A673 (cell line): Measurements from ENCODE around the gene RAB7B. TPM values are rescaled to one million over a fixed set of nuclear protein-coding genes. Genes with fewer than 3 reads are reported as not detected.

ENCODE experiments used
- BruUV-seq: library from RNA; stranded (reverse); fragments of 400-500 nt; replicated peaks from 2 replicates; lab custom pipeline; 2021; lab: Mats Ljungman, UMichigan
- CTCF ChIA-PET: fragments of 300-600 bp; sonication (Branson Sonifier 250); formaldehyde crosslinking; loops from one replicate; lab custom pipeline; 2022; ENCODE audit warnings: antibody characterized with exemption; lab: Charles Lee
- POLR2A ChIA-PET: fragments of 300-600 bp; sonication (Branson Sonifier 250); formaldehyde crosslinking; loops from one replicate; lab custom pipeline; 2022; ENCODE audit warnings: antibody characterized with exemption; ENCODE audit not compliant: low non-redundant PET; lab: Charles Lee
- DNase-seq: peaks from one replicate; pipeline ENCODE4 v3.0.0-alpha.2; 2015; ENCODE audit warnings: low spot score
- H3K27ac ChIP-seq: fragments of 200-600 bp; sonication (generic); 2 replicates; pipeline ENCODE4 v1.5.1; 2016; ENCODE audit warnings: mixed run types, low read depth, mild to moderate bottlenecking, mixed read lengths, antibody characterized with exemption, low read length; ENCODE audit not compliant: poor library complexity, severe bottlenecking
- H3K27me3 ChIP-seq: fragments of 200-600 bp; sonication (generic); replicated peaks from 2 replicates; pipeline ENCODE4 v1.6.1; 2017; ENCODE audit warnings: mixed run types, low read depth, mild to moderate bottlenecking, mixed read lengths, antibody characterized with exemption, low read length; ENCODE audit not compliant: insufficient read depth, poor library complexity
- H3K36me3 ChIP-seq: fragments of 200-600 bp; sonication (generic); 2 replicates; pipeline ENCODE4 v1.6.1; 2016; ENCODE audit warnings: mixed run types, mild to moderate bottlenecking, mixed read lengths, antibody characterized with exemption, low read length; ENCODE audit not compliant: insufficient read depth, poor library complexity, severe bottlenecking
- H3K4me1 ChIP-seq: fragments of 200-600 bp; sonication (generic); 2 replicates; pipeline ENCODE4 v1.6.1; 2017; ENCODE audit warnings: mixed run types, mild to moderate bottlenecking, mixed read lengths, antibody characterized with exemption, low read length; ENCODE audit not compliant: insufficient read depth, poor library complexity, severe bottlenecking
- H3K4me3 ChIP-seq: fragments of 200-600 bp; sonication (generic); 2 replicates; pipeline ENCODE4 v1.5.1; 2016; ENCODE audit warnings: low read depth, mixed run types, mild to moderate bottlenecking, mixed read lengths, low read length; ENCODE audit not compliant: poor library complexity, severe bottlenecking
- H3K9me3 ChIP-seq: fragments of 200-600 bp; sonication (generic); 2 replicates; pipeline ENCODE4 v1.6.1; 2016; ENCODE audit warnings: mixed run types, low read depth, mild to moderate bottlenecking, mixed read lengths, antibody characterized with exemption, low read length; ENCODE audit not compliant: poor library complexity, severe bottlenecking
- EZH2 ChIP-seq: fragments of 200-600 bp; sonication (generic); IDR thresholded peaks from 2 replicates; pipeline ENCODE4 v1.6.1; 2017; ENCODE audit warnings: borderline replicate concordance, low read depth, mild to moderate bottlenecking, mixed read lengths, antibody characterized with exemption, low read length; ENCODE audit not compliant: poor library complexity, severe bottlenecking
- intact Hi-C: fragments of 100-400 bp; cut with micrococcal nuclease; formaldehyde crosslinking; loops from one replicate; pipeline ENCODE4 v1.10.0; 2022; ENCODE audit not compliant: unreplicated experiment
- total RNA-seq: library from RNA; stranded (reverse); gene quantifications from 2 replicates; pipeline ENCODE4 v1.2.3, GENCODE V29; 2021
- TF ChIP-seq, protein P1 (sequence below): fragments of 300-800, 200-600 bp; sonication (generic); conservative IDR thresholded peaks from 2 replicates; pipeline ENCODE4 v1.5.1; 2017; ENCODE audit warnings: low read depth, mild to moderate bottlenecking, antibody characterized with exemption, low read length, moderate library complexity, mixed read lengths

The RAB7B gene
- total RNA-seq, 1 experiment from 2014 or later = 0.11 TPM

DNA sequence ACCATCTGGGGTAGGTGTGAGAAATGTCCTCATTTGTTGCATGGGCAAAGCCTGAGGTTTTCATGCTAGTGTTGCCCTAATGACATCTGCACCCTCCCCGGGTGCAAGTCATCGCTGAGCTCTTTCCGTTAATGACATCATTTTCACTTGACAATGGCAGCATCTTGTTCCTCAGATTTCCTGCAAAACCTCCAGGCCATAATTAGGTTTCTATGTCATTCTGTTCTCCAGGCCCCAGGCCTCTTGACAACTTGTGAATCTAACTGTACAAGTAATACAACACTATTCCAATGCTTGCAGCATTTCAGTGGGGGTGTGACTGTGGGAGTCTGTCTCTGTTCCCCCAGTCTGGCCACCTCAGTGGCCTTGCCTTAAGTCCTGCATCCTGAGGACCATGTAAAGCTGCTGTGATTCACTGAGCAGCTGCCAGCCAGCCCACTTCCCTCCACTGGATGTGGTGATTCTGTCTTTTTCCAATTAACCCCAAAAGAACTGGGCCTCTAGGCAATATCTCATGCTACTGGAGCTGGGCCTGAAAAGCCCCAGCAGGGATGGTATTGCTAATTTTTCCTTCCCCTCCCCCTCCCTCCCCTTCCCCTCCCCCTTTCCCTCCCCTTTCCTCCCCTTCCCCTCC, 22.8 kb downstream of the RAB7B start:
- BruUV-seq = no TSS peak
- Histone ChIP-seq H3K27ac (no peak overlapping the region), H3K27me3 (no peaks in the 10 kb centered on the region), H3K36me3 (no peaks in the 10 kb centered on the region), H3K4me1 (no peaks in the 10 kb centered on the region), H3K9me3 (no peaks in the 10 kb centered on the region), H3K4me3 (no peak overlapping the region)
- TF ChIP-seq EZH2 = no peak
- TF ChIP-seq, protein P1, sequence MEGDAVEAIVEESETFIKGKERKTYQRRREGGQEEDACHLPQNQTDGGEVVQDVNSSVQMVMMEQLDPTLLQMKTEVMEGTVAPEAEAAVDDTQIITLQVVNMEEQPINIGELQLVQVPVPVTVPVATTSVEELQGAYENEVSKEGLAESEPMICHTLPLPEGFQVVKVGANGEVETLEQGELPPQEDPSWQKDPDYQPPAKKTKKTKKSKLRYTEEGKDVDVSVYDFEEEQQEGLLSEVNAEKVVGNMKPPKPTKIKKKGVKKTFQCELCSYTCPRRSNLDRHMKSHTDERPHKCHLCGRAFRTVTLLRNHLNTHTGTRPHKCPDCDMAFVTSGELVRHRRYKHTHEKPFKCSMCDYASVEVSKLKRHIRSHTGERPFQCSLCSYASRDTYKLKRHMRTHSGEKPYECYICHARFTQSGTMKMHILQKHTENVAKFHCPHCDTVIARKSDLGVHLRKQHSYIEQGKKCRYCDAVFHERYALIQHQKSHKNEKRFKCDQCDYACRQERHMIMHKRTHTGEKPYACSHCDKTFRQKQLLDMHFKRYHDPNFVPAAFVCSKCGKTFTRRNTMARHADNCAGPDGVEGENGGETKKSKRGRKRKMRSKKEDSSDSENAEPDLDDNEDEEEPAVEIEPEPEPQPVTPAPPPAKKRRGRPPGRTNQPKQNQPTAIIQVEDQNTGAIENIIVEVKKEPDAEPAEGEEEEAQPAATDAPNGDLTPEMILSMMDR = no peak
- intact Hi-C loops = no loop called here
- no peak for DNase-seq
- CTCF ChIA-PET = no interaction called here
- POLR2A ChIA-PET = no interaction called here

DNA sequence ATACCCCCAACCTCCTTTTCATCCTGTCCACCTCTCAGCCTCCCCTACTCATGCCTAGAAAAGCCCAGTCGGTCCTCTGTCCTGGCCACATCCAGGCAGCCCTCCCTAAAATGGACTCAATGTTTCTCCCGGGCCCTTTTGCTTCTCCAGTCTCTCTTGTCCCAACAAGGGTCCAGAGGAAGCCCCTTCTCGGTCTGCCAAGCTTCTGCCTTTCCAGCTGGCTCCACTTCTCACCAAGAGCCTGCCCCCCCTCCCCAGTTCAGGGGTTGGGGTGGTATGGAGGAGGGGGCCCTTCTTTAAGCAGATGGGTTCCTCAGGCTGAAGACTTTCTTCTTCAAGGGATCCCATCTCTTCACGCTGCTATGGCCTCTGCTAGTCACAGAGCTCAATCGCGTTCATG, 23.9 kb downstream of the RAB7B start:
- ChIA-PET CTCF (interaction anchor here (4.1 kb wide), 1 partner anchor 60 kb away, joined by 115 read pairs; no protein-coding TSS in a partner anchor), POLR2A (no interaction called here)
- Histone ChIP-seq H3K4me1 (no peaks in the 10 kb centered on the region), H3K27ac (no peak overlapping the region), H3K9me3 (no peaks in the 10 kb centered on the region), H3K4me3 (no peak overlapping the region), H3K27me3 (no peaks in the 10 kb centered on the region), H3K36me3 (no peaks in the 10 kb centered on the region)
- intact Hi-C loops = no loop called here
- no TSS peak for BruUV-seq
- TF ChIP-seq EZH2 = no peak
- TF ChIP-seq, protein P1 = no peak
- no peak for DNase-seq

DNA sequence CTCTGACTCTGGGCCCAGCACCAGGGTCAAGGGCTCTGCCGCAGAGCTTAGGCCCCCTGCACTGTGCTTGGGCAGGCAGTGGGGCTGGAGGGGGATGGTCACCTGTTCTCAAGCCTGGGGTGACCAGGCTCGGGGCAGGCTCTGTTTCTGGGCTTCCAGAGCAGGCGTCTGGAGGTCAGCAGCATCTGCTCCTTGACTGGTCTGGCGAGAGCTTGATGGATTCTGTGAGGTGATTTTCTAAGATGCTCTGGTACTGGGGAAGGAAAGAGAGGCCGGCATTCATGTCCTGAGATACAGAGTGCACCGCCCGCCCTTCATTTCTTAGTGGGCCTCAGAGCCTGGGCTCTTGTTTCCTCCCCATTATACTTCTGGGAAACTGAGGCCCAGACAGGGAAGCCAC, 24.5 kb downstream of the RAB7B start:
- CTCF ChIA-PET = interaction anchor here (2.6 to 4.1 kb wide), 2 partner anchors 60 to 320 kb away, joined by 41 to 115 read pairs; no protein-coding TSS in a partner anchor
- Histone ChIP-seq H3K27ac (no peak overlapping the region), H3K4me1 (no peaks in the 10 kb centered on the region), H3K4me3 (no peak overlapping the region), H3K27me3 (no peaks in the 10 kb centered on the region), H3K36me3 (no peaks in the 10 kb centered on the region), H3K9me3 (no peaks in the 10 kb centered on the region)
- TF ChIP-seq, protein P1 = no peak
- no peak for TF ChIP-seq EZH2
- intact Hi-C loops = no loop called here
- no peak for DNase-seq
- POLR2A ChIA-PET = no interaction called here
- BruUV-seq = no TSS peak
